NCI-H345 (cell line): ENCODE results near the gene GTF3C1.
"Not testable (repeated sequence)": the region's sequence is repeated elsewhere in the genome, so short reads cannot be mapped to it uniquely, and the experiment has no call there.

Experiments
- DNase-seq: peaks from one replicate; lab custom pipeline; 2025; lab: John Stamatoyannopoulos, UW

Gene GTF3C1

GRCh38 chr16:27463741-27464591, 85.7 kb downstream of the GTF3C1 start:
- DNase-seq, result no peak

GRCh38 chr16:27462846-27463682, 86.6 kb downstream of the GTF3C1 start:
- DNase-seq, result no peak

DNA sequence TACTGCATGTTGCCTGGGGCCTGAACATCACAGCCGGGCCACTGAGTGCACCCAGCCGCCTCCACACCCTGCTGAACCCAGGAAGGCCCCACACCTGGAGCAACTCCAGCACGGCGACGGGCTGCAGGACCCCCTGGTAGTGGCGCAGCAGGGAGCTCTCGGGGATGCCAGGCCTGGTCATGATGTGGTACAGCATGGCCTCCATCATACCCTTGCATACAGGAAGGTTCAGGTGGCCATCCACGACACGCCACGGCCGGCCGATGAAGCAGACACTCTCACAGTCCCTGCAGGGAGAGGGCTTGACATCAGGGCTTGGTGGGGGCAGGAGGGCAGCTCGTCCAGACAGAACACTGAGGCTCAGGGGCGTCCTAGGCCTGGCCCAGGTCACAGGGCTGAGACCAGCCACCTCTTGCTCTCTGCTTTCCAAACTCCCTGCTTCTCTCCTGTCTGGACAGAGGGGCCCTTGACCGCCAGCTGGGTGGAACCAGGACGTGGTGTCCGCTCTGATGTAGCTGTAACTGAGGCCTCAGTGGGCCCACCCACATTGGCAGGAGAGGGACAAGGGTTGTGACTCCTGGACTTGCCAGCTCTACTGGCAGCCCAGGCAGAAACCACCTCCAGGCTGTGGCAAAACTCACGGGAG, 87.4 kb downstream of the GTF3C1 start:
- DNase-seq, result no peak

- DNase-seq, result no peak
Observed at GRCh38 chr16:27461483-27462171, 88.1 kb downstream of the GTF3C1 start.

DNA sequence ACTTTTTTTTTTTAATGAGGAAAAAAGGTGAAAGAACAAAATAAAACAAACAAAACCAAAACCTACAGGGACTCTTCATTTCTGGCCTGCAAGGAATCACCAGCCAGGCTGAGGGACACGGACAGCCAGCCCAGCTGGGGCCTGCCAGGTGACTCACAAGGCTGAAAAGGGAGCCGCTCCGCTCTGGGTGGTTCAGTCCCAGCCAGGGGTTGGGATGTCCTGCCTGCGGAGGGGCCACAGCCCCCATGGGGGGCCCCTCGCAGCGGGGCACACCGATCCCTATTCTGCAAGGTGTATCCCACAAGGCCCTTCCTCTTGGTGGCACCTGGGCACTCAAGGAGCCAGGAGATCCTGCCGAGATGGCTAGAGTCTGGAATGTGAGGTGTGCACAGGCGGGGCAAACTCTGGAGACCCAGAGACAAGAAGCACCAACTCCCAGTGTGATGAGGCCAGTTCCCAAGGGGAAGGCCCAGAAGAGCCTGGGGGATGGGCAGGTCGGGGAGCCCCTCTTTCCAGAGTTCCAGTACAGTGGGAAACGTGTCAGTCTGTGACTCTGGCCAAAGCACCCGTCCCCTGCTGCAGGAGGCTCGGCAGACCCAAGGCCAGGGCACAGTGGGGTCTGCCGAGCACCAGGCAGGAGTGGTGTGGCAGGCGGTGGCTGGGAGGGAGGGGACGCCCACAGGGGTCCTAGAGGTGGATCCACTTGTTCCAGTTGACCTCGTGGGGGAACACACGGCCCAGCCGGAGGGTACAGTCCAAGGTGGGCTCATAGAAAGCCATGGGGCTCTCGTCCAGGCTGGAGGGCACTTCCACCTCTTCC, 88.8 kb downstream of the GTF3C1 start:
- DNase-seq, result no peak

GRCh38 chr16:27460213-27460612, 89.5 kb downstream of the GTF3C1 start:
- DNase-seq, result no peak

GRCh38 chr16:27458987-27459688, 90.6 kb downstream of the GTF3C1 start:
- no peak for DNase-seq

DNA sequence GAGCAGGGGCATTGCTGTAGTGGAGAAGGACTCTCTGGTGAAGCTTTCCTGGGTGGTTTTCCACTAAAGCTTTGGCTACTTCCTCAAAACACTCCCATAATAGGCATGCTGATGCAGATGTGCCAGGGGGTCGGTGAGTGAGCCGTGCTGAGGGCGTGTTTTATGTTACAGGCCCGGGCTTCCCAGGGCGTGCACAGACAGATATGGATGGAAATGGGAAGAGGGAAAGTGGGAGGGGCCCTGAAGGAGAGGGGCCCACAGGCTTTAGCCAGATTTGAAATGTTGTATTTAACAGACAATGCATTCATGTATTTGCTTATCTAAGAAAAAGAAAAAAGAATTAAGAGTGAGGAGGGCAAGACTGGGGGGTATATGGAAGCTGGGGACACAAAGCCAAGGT, 91.5 kb downstream of the GTF3C1 start:
- DNase-seq, result no peak

DNA sequence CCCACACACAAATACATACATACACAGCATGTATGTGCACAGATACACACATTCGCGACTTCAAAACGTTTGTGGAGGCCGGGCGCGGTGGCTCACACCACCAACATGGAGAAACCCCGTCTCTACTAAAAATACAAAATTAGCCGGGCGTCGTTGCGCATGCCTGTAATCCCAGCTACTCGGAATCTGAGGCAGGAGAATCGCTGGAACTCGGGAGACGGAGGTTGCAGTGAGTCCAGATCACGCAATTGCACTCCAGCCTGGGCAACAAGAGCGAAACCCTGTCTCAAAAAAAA, 92.2 kb downstream of the GTF3C1 start:
- DNase-seq, result not testable (repeated sequence)

DNA sequence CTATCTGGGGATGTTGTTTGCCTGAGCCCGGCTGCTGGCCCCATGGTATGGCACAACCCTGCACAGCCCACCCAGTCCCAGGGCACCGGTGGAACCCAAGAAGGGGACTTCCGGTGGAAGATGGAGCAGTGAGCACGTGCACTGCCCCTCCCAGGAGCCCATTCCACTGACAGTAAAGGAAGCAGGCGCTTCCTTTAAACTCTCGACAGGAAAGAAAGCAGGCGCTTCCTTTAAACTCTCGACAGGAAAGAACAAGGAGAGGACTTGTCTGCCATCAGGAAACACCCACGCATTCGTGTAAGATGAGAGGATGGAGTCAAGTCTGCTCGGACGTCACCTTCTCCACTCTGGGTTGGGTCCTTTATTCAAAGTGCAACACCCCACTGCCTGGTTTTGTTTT, 94.0 kb downstream of the GTF3C1 start:
- no peak for DNase-seq

- DNase-seq, result no peak
Observed at GRCh38 chr16:27453494-27453825, 96.3 kb downstream of the GTF3C1 start.

GRCh38 chr16:27452569-27453493, 96.9 kb downstream of the GTF3C1 start:
- no peak for DNase-seq

GRCh38 chr16:27450196-27450549, 99.5 kb downstream of the GTF3C1 start:
- no peak for DNase-seq

DNA sequence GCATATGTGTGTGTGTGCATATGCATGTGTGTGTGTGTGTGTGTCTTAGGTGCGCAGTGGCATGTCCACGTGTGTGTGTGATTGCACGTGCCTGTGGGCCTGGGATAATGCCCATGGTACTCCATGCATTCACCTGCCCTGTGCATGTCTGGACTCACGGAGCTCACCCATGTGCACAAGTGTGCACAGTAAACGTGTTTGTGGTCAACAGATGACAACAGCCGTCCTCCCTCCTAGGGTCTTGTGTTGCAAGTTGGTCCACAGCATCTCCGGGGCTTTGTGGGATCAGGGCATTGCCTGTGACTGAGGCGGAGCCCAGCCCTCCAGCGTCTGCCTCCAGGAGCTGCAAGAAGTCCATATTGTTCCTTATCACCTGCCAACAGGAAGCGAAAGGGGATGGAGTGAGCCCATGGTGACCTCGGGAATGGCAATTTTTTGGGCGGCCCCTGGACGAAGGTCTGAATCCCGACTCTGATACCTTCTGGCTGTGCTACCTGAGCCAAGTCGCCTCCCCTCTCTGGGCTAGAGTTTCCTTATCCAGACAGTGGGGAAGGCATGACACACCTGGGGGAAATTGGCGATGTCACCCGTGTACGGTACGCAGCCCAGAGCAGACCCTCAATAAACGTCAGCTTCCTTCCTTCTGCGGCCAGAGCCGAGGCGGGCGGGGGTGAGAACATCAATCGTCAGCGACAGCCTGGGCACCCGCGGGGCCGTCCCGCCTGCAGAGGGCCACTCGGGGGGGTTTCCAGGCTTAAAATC, 100.1 kb downstream of the GTF3C1 start:
- no peak for DNase-seq

- no peak for DNase-seq
Observed at GRCh38 chr16:27448532-27449433, 100.9 kb downstream of the GTF3C1 start.

DNA sequence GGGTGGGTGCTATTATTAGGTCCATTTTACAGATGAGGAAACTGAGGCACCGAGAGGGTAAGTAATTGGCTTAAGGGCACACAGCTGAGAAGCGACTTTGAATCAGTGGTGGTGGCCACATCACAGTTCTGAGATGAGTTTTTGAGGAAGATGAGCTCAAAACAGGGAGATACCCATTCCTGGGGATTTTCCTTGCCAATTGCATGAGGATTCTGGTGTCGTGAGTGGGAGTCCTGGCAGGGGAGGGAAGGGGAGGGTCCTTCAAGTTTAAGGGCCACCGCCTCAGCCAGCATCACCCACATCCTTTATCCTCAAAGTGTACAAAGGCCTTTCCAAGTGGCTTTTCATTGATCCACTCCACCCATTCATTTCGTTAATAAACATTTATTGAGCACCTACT, 102.4 kb downstream of the GTF3C1 start:
- no peak for DNase-seq

GRCh38 chr16:27446721-27447120, 103.0 kb downstream of the GTF3C1 start:
- no peak for DNase-seq
